ENCODE data around the gene DGKB. TPM values are rescaled to one million over a fixed set of nuclear protein-coding genes. Genes with fewer than 3 reads are reported as not detected.
A peak's percentile ranks its signal among the peaks of the same experiment; 100 is the strongest.

Gene DGKB
- total and polyA plus RNA-seq, 2 donors (not counting 1 experiment from before 2014, with no cell fraction given), result 0.31 TPM; not detected in 1

DNA sequence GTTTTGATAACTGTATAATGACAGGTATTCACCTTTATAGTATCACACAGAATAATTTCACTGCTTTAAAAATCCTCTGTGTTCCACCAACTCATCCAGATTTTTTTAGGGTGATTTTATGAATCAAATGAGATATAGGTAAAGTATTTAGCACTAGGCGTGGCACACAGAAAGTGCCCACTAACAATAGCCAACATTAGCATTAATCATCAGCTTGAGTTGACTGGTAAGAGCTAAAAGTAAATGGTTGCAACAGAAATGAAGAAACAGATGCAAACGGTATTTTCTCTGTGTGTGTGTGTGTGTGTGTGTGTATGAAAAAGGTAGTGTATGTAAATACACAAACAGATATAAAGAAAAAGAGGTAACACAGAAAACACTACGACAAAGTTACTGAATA, 534.3 kb downstream of the DGKB start:
- no peak for DNase-seq (ENCODE audit: low read depth in 2 of 2)
- H3K36me3 ChIP-seq (ENCODE audit: control insufficient read depth, insufficient read depth, low read length), result no peaks in the 10 kb centered on the region
- H3K9me3 ChIP-seq (ENCODE audit: control insufficient read depth, insufficient read depth, low read depth, low read length), result no peaks in the 10 kb centered on the region
- H3K27ac ChIP-seq (ENCODE audit: insufficient read depth, low read length), result no peak overlapping the region
- no peaks in the 10 kb centered on the region for H4K20me1 ChIP-seq (ENCODE audit: control insufficient read depth, extremely low read depth, insufficient read depth, low read length)
- H3K4me3 ChIP-seq (replicated peaks in 1 of 4; ENCODE audit: control extremely low read depth in 1 of 4, insufficient read depth in 1 of 4, low read depth in 3 of 4, low read length in 4 of 4), result no peak overlapping the region
- no peaks in the 10 kb centered on the region for H3K4me1 ChIP-seq (ENCODE audit: control insufficient read depth, extremely low read depth, insufficient read depth, low read length)
- H3K4me2 ChIP-seq (ENCODE audit: extremely low read depth, insufficient read depth, low read length), result no peak overlapping the region
- H2AFZ ChIP-seq (ENCODE audit: low read length), result no peak overlapping the region
- H3K9ac ChIP-seq (ENCODE audit: insufficient read depth, low read length), result no peak overlapping the region
- H3K79me2 ChIP-seq (ENCODE audit: control insufficient read depth, insufficient read depth, low read length), result no peaks in the 10 kb centered on the region
- TF ChIP-seq, protein P1, sequence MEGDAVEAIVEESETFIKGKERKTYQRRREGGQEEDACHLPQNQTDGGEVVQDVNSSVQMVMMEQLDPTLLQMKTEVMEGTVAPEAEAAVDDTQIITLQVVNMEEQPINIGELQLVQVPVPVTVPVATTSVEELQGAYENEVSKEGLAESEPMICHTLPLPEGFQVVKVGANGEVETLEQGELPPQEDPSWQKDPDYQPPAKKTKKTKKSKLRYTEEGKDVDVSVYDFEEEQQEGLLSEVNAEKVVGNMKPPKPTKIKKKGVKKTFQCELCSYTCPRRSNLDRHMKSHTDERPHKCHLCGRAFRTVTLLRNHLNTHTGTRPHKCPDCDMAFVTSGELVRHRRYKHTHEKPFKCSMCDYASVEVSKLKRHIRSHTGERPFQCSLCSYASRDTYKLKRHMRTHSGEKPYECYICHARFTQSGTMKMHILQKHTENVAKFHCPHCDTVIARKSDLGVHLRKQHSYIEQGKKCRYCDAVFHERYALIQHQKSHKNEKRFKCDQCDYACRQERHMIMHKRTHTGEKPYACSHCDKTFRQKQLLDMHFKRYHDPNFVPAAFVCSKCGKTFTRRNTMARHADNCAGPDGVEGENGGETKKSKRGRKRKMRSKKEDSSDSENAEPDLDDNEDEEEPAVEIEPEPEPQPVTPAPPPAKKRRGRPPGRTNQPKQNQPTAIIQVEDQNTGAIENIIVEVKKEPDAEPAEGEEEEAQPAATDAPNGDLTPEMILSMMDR (conservative IDR thresholded peaks at IDR 0.05 in 1 of 2, IDR thresholded peaks at IDR 0.05 in 1 of 2; ENCODE audit: low read depth in 1 of 2, low read length in 2 of 2), result no peak
- TF ChIP-seq EZH2 (IDR thresholded peaks at IDR 0.05; ENCODE audit: low read length, missing control alignments), result no peak
- no peaks in the 10 kb centered on the region for H3K27me3 ChIP-seq (ENCODE audit: control insufficient read depth, insufficient read depth, low read length)

DNA sequence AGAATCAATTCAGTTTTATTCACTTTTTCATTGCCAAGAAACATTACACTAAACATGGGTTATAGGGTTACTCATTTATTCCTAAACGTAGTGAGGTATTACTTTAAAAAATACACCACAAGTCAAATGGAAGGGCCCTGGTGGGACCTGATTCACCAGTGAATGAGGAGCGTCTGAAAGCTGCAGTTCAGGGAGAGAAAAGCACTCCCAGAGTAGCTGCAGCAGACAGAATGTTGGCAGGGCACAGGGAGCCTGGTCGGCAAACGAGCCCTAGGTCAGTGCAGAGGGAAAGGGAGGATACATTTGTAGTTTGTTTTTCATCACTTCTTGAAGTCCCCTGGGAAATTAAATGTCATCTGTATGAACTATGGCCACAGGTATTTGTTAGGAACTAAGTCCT, 551.4 kb downstream of the DGKB start:
- H3K9me3 ChIP-seq (ENCODE audit: control insufficient read depth, insufficient read depth, low read depth, low read length), result no peaks in the 10 kb centered on the region
- H3K4me1 ChIP-seq (ENCODE audit: control insufficient read depth, extremely low read depth, insufficient read depth, low read length), result no peaks in the 10 kb centered on the region
- no peak overlapping the region for H3K27ac ChIP-seq (ENCODE audit: insufficient read depth, low read length)
- H4K20me1 ChIP-seq (ENCODE audit: control insufficient read depth, extremely low read depth, insufficient read depth, low read length), result no peaks in the 10 kb centered on the region
- H3K27me3 ChIP-seq (ENCODE audit: control insufficient read depth, insufficient read depth, low read length), result no peaks in the 10 kb centered on the region
- H3K79me2 ChIP-seq (ENCODE audit: control insufficient read depth, insufficient read depth, low read length), result no peaks in the 10 kb centered on the region
- TF ChIP-seq EZH2 (IDR thresholded peaks at IDR 0.05; ENCODE audit: low read length, missing control alignments), result no peak
- TF ChIP-seq, protein P1 (conservative IDR thresholded peaks at IDR 0.05 in 1 of 2, IDR thresholded peaks at IDR 0.05 in 1 of 2; ENCODE audit: low read depth in 1 of 2, low read length in 2 of 2), result no peak
- peak overlapping the region; percentile 19 for H2AFZ ChIP-seq (ENCODE audit: low read length)
- H3K36me3 ChIP-seq (ENCODE audit: control insufficient read depth, insufficient read depth, low read length), result no peaks in the 10 kb centered on the region
- H3K4me2 ChIP-seq (ENCODE audit: extremely low read depth, insufficient read depth, low read length), result no peak overlapping the region
- no peak for DNase-seq (ENCODE audit: low read depth in 2 of 2)
- H3K4me3 ChIP-seq (replicated peaks in 1 of 4; ENCODE audit: control extremely low read depth in 1 of 4, insufficient read depth in 1 of 4, low read depth in 3 of 4, low read length in 4 of 4), result no peak overlapping the region
- no peak overlapping the region for H3K9ac ChIP-seq (ENCODE audit: insufficient read depth, low read length)

DNA sequence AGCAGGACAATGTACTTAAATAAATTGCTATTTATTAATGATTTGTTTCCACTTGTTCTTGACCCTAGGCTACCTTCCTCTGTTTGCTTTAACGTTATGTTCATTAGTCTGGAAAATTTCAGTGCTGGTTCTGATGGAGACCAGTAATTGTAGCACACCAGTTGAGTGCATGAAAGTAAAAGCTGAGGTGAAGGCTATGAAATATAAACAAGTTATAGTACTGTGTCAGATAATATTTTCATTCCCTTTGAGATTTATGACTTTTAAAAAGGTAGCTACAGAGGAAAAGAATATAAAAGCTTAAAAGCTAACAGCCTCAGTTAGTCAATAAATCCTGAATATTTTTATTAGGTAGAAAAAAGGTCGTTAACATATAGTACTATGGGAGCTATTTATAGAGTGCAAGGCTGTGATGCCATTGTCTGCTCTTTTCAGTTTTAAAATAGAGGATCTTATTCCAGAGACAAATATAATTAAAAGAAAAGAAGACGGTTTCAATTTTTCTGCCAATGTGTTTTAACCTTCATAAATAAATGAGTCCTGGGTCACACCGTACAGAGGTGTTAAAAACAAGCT, 561.3 kb downstream of the DGKB start:
- H3K9me3 ChIP-seq (ENCODE audit: control insufficient read depth, insufficient read depth, low read depth, low read length), result no peaks in the 10 kb centered on the region
- no peak overlapping the region for H3K4me2 ChIP-seq (ENCODE audit: extremely low read depth, insufficient read depth, low read length)
- H3K27ac ChIP-seq (ENCODE audit: insufficient read depth, low read length), result no peak overlapping the region
- H3K9ac ChIP-seq (ENCODE audit: insufficient read depth, low read length), result no peak overlapping the region
- H3K36me3 ChIP-seq (ENCODE audit: control insufficient read depth, insufficient read depth, low read length), result no peaks in the 10 kb centered on the region
- H3K4me1 ChIP-seq (ENCODE audit: control insufficient read depth, extremely low read depth, insufficient read depth, low read length), result no peaks in the 10 kb centered on the region
- H3K27me3 ChIP-seq (ENCODE audit: control insufficient read depth, insufficient read depth, low read length), result no peaks in the 10 kb centered on the region
- DNase-seq (ENCODE audit: low read depth in 2 of 2), result no peak
- no peak overlapping the region for H2AFZ ChIP-seq (ENCODE audit: low read length)
- no peak for TF ChIP-seq EZH2 (IDR thresholded peaks at IDR 0.05; ENCODE audit: low read length, missing control alignments)
- TF ChIP-seq, protein P1 (conservative IDR thresholded peaks at IDR 0.05 in 1 of 2, IDR thresholded peaks at IDR 0.05 in 1 of 2; ENCODE audit: low read depth in 1 of 2, low read length in 2 of 2), result no peak
- no peaks in the 10 kb centered on the region for H4K20me1 ChIP-seq (ENCODE audit: control insufficient read depth, extremely low read depth, insufficient read depth, low read length)
- H3K4me3 ChIP-seq (replicated peaks in 1 of 4; ENCODE audit: control extremely low read depth in 1 of 4, insufficient read depth in 1 of 4, low read depth in 3 of 4, low read length in 4 of 4), result no peak overlapping the region
- no peaks in the 10 kb centered on the region for H3K79me2 ChIP-seq (ENCODE audit: control insufficient read depth, insufficient read depth, low read length)
